Osteocyte (in vitro differentiated cells): Measurements from ENCODE around the gene TBCD. TPM values are rescaled to one million over a fixed set of nuclear protein-coding genes. Genes with fewer than 3 reads are reported as not detected.
"Not testable (repeated sequence)": the region's sequence is repeated elsewhere in the genome, so short reads cannot be mapped to it uniquely, and the experiment has no call there.

Experiments
- DNase-seq: peaks from one replicate; pipeline ENCODE4 v3.0.0; 2021; ENCODE audit warnings: mixed read lengths; ENCODE audit not compliant: unreplicated experiment; ENCODE audit errors: extremely low spot score
- H3K27ac Mint-ChIP-seq: one replicate; pipeline ENCODE4 v1.8.0; 2021; ENCODE audit warnings: mild to moderate bottlenecking, mixed read lengths; ENCODE audit not compliant: unreplicated experiment
- H3K27me3 Mint-ChIP-seq: one replicate; pipeline ENCODE4 v1.8.0; 2021; ENCODE audit warnings: mixed read lengths; ENCODE audit not compliant: unreplicated experiment
- H3K36me3 Mint-ChIP-seq: one replicate; pipeline ENCODE4 v1.8.0; 2021; ENCODE audit warnings: mixed read lengths; ENCODE audit not compliant: unreplicated experiment
- H3K4me1 Mint-ChIP-seq: one replicate; pipeline ENCODE4 v1.8.0; 2021; ENCODE audit warnings: mixed read lengths; ENCODE audit not compliant: unreplicated experiment
- H3K4me3 Mint-ChIP-seq: one replicate; pipeline ENCODE4 v1.8.0; 2021; ENCODE audit warnings: mild to moderate bottlenecking, moderate library complexity, mixed read lengths; ENCODE audit not compliant: unreplicated experiment
- H3K9me3 Mint-ChIP-seq: one replicate; pipeline ENCODE4 v1.8.0; 2021; ENCODE audit warnings: mixed read lengths; ENCODE audit not compliant: unreplicated experiment
- total RNA-seq: library from RNA; stranded (reverse); gene quantifications from 2 replicates; pipeline ENCODE4 v1.2.1, GENCODE V29; 2021
- TF ChIP-seq, protein P1 (sequence below): fragments of 200-600 bp; sonication (generic); IDR thresholded peaks from 2 replicates; pipeline ENCODE4 v1.5.0; 2021; ENCODE audit warnings: antibody characterized with exemption, mild to moderate bottlenecking, moderate library complexity

TBCD gene
- total RNA-seq, 1 donor from 2014 or later: 74.0 TPM

GRCh38 chr17:82783498-82783897, 31.6 kb downstream of the TBCD start:
- Mint-ChIP-seq H3K36me3 (peaks cover 3% of the 10 kb centered on the region), H3K4me1 (peaks cover 4% of the 10 kb centered on the region), H3K27me3 (no peaks in the 10 kb centered on the region), H3K27ac (no peak overlapping the region), H3K4me3 (no peak overlapping the region), H3K9me3 (no peaks in the 10 kb centered on the region)
- TF ChIP-seq, protein P1, sequence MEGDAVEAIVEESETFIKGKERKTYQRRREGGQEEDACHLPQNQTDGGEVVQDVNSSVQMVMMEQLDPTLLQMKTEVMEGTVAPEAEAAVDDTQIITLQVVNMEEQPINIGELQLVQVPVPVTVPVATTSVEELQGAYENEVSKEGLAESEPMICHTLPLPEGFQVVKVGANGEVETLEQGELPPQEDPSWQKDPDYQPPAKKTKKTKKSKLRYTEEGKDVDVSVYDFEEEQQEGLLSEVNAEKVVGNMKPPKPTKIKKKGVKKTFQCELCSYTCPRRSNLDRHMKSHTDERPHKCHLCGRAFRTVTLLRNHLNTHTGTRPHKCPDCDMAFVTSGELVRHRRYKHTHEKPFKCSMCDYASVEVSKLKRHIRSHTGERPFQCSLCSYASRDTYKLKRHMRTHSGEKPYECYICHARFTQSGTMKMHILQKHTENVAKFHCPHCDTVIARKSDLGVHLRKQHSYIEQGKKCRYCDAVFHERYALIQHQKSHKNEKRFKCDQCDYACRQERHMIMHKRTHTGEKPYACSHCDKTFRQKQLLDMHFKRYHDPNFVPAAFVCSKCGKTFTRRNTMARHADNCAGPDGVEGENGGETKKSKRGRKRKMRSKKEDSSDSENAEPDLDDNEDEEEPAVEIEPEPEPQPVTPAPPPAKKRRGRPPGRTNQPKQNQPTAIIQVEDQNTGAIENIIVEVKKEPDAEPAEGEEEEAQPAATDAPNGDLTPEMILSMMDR: no peak
- no peak for DNase-seq

DNA sequence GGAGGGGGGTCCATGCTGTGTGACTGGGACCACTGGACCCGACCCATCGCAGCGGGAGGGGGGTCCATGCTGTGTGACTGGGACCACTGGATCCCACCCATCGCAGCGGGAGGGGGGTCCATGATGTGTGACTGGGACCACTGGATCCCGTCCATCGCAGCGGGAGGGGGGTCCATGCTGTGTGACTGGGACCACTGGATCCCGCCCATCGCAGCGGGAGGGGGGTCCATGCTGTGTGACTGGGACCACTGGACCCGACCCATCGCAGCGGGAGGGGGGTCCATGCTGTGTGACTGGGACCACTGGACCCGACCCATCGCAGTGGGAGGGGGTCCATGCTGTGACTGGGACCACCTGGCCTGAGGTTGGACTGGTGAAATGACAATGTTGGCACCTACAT, 33.7 kb downstream of the TBCD start:
- H3K36me3 Mint-ChIP-seq, H3K4me3 Mint-ChIP-seq, H3K4me1 Mint-ChIP-seq, H3K27ac Mint-ChIP-seq, H3K27me3 Mint-ChIP-seq, DNase-seq, H3K9me3 Mint-ChIP-seq: not testable (repeated sequence)

- no peak overlapping the region for H3K4me3 Mint-ChIP-seq
- no peaks in the 10 kb centered on the region for H3K9me3 Mint-ChIP-seq
- peaks cover 5% of the 10 kb centered on the region for H3K36me3 Mint-ChIP-seq
- H3K4me1 Mint-ChIP-seq: peaks cover 9% of the 10 kb centered on the region
- H3K27me3 Mint-ChIP-seq: no peaks in the 10 kb centered on the region
- TF ChIP-seq, protein P1: no peak
- no peak for DNase-seq
- H3K27ac Mint-ChIP-seq: no peak overlapping the region
Observed at GRCh38 chr17:82786427-82786826, 34.6 kb downstream of the TBCD start.

GRCh38 chr17:82787081-82787848, 35.4 kb downstream of the TBCD start:
- H3K27me3 Mint-ChIP-seq: no peaks in the 10 kb centered on the region
- no peak for DNase-seq
- H3K27ac Mint-ChIP-seq: no peak overlapping the region
- peaks cover 7% of the 10 kb centered on the region for H3K36me3 Mint-ChIP-seq
- no peaks in the 10 kb centered on the region for H3K9me3 Mint-ChIP-seq
- no peak overlapping the region for H3K4me3 Mint-ChIP-seq
- H3K4me1 Mint-ChIP-seq: peaks cover 7% of the 10 kb centered on the region
- TF ChIP-seq, protein P1: no peak

- Mint-ChIP-seq H3K27ac (no peak overlapping the region), H3K4me1 (peaks cover 10% of the 10 kb centered on the region), H3K4me3 (no peak overlapping the region), H3K9me3 (no peaks in the 10 kb centered on the region), H3K36me3 (peaks cover 7% of the 10 kb centered on the region), H3K27me3 (no peaks in the 10 kb centered on the region)
- TF ChIP-seq, protein P1: no peak
- DNase-seq: no peak
Observed at GRCh38 chr17:82788206-82789001, 36.5 kb downstream of the TBCD start.
